PFSK-1 (cell line): ENCODE data around the gene GHDC.

ENCODE experiments used
- FOXP2 ChIP-seq: optimal IDR thresholded peaks from 2 replicates; pipeline ENCODE3; 2011; ENCODE audit warnings: borderline replicate concordance, control low read depth, inconsistent platforms; ENCODE audit not compliant: insufficient read depth; ENCODE audit errors: extremely low read length, extremely low read depth
- POLR2AphosphoS5 ChIP-seq: IDR thresholded peaks from 2 replicates; pipeline ENCODE4 v1.6.1; 2012; ENCODE audit warnings: low read depth, mild to moderate bottlenecking, control low read depth, low read length, moderate library complexity
- REST ChIP-seq, 2 experiments: IDR thresholded peaks; 2 replicates each; pipeline versions ENCODE4 v1.6.1 to v1.8.0; 2011 to 2012; ENCODE audit warnings: low read depth in 2 of 2, low read length in 2 of 2, control low read depth in 1 of 2, inconsistent platforms in 1 of 2, mild to moderate bottlenecking in 1 of 2, moderate library complexity in 1 of 2; ENCODE audit not compliant: insufficient read depth in 1 of 2
- SIN3A ChIP-seq: IDR thresholded peaks from 2 replicates; pipeline ENCODE4 v1.6.1; 2012; ENCODE audit warnings: mild to moderate bottlenecking, low read length, moderate library complexity, borderline replicate concordance; ENCODE audit not compliant: insufficient read depth
- TAF1 ChIP-seq: IDR thresholded peaks from 2 replicates; pipeline ENCODE4 v1.6.1; 2012; ENCODE audit warnings: low read length, control low read depth, borderline replicate concordance; ENCODE audit not compliant: insufficient read depth

GRCh38 chr17:42233156-42233555, 38.9 kb upstream of the GHDC start:
- no peak for TF ChIP-seq SIN3A
- no peak for TF ChIP-seq POLR2AphosphoS5
- TF ChIP-seq FOXP2 = no peak
- TF ChIP-seq REST (IDR thresholded peaks at IDR 0.05; ENCODE audit: insufficient read depth in 1 of 2, low read depth in 2 of 2, low read length in 2 of 2) = no peak
- no peak for TF ChIP-seq TAF1
